ENCODE data around the gene OTOP2.
"Not testable (repeated sequence)": the region's sequence is repeated elsewhere in the genome, so short reads cannot be mapped to it uniquely, and the experiment has no call there.

Gene OTOP2

DNA sequence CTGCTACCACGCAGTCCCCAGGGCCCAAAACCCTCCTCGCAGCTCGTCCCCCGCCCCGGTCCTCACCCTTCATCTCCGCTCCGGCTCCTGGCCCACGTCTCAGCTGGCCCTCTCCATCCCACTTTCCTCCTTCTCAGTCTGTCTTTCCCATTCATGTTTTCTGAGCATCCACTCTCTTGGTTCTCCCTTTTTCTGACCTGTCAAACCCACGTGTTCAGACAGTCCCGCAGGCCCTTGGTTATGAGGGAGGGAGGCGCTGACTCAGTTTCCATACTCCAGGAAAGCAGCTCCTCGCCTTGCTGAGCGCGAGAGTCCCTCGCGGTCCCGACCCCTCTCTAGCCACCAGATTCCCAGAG is 48.9 kb downstream of the OTOP2 start:
- DNase-seq, result no peak

- no peak for DNase-seq
Observed at GRCh38 chr17:74975943-74976342, 51.9 kb downstream of the OTOP2 start.

DNA sequence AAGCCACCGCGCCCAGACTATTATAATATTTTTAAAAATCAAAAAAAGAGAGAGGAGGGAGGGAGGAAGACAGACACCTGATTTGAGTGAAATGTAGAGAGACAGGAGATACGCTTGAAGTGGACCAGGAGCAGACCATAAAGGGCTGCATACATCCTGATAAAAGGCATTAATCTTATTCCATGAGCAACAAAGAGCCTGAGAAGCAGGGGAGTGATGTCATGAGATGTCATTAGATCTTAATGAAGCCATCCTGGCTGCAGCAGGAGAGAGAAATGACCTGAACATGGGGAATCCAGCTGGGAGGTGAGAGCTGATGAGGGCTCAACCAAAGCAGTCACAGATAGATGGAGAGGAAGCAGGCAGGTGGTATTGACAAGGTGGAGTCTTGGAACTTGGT is 53.7 kb downstream of the OTOP2 start:
- no peak for DNase-seq

GRCh38 chr17:74978240-74978639 is 54.2 kb downstream of the OTOP2 start:
- no peak for DNase-seq

GRCh38 chr17:74979408-74980146 is 55.5 kb downstream of the OTOP2 start:
- no peak for DNase-seq

DNA sequence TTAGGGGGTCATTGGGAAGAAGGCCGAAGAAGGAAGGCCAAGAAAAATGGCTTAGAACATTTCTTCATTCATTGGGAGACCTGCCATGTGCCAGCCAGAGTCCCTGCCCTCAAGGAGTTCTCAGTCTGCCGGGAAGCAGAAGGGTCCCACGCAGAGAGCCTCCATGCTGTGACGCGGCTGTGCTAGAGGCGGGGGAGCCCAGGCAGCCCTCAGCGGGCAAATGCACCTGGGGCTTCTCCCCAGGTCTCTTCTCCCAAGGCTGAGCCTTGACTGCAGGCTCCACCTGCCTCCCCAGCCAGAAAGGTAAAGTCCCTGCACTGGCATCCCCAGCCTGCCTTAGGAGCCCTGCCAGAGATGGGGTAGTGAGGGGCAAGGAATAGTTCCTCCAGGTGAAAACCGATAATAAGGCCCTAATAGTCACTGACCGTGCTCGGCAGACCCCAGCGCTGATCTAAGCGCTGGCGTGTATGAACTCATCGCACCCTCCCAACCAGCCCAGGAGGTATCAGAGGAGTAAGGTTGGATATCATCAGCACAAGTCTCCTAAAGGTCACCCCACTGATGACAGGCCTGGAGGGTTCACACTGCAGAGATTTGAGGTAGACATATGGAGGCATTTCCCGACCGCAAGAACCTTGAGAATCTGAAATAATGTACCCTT is 57.4 kb downstream of the OTOP2 start:
- DNase-seq, result no peak

DNA sequence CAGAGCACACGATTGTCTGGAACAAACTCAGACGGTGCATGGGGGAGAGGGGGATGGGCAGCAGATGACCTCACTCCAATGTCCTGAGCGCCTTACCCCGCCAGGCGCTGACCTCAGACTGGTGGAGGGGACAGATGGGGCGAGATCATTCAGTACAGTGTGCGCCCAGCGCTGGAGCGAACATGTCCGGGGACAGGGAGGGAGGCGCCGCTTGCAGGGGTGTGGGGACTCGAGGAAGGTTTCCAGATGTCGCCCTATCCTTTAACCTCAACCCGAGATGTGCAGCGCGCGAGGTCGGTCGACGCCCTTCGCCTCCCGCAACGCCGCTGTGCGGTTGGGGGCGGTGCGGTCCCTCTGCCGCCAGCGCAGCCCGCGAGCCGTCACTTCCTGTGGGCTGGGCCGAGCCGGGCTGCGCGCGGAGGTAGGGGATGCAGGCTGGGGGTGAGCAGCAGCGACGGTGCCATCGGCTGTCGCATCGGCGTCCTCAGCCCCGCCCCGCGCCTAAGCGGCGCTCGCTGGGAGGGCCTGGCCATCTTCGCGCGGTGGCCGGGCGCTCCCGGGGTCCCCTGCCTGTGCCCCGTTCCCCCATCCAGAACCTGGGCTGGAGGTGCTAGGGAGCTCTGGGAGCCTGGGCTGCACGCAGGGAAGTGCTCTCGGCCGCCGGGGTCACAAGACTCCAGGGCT is 58.0 kb downstream of the OTOP2 start:
- peak; percentile 77 for DNase-seq

DNA sequence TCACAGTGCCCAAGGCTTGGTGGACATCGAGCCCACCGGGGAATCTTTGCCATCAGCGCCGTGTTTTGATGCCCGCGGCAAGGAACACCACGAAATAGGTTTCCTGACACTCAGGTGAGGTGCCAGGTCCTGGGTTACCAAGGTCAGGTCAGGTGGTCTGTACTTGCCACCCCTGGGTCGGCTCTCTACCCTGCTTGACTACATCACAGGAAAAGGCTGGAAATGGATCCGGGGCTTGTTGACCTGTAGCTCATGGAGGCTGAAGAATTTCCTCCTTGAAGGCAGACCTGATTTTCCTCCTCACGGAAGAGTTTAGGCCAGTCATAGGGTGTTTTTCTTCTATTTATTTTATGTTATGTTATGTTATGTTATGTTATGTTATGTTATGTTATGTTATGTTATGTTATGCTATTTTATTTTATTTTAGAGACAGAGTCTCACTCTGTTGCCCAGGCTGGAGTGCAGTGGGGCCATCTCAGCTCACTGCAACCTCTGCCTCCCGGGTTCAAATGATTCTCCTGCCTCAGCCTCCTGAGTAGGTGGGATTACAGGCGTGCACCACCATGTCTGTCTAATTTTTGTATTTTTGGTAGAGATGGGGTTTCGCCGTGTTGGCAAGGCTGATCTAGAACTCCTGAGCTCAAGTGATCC is 58.7 kb downstream of the OTOP2 start:
- not testable (repeated sequence) for DNase-seq

All from T-helper 9 cell (primary cell).